Measurements from ENCODE around the gene CEP83.

GRCh38 chr12:94372461-94372860 is 87.2 kb downstream of the CEP83 start:
- TF ChIP-seq CTCF (optimal IDR thresholded peaks at IDR 0.05 in 1 of 3, IDR thresholded peaks at IDR 0.05 in 1 of 3, conservative IDR thresholded peaks at IDR 0.05 in 1 of 3; ENCODE audit: extremely low read depth in 1 of 3, insufficient read depth in 2 of 3, low read length in 3 of 3) (no peak), EZH2 (IDR thresholded peaks at IDR 0.05; ENCODE audit: low read length) (no peak)
